H1 (cell line): Measurements from ENCODE around the gene ADGRG1. TPM values are rescaled to one million over a fixed set of nuclear protein-coding genes. Genes with fewer than 3 reads are reported as not detected.

Experiments
- CTCF ChIA-PET: fragments of 300-600 bp; sonication (Branson Sonifier 250); formaldehyde crosslinking; loops from one replicate; lab custom pipeline; 2021; ENCODE audit not compliant: partially characterized antibody; lab: Charles Lee
- POLR2A ChIA-PET: fragments of 300-600 bp; sonication (Branson Sonifier 250); formaldehyde crosslinking; loops from one replicate; lab custom pipeline; 2021; ENCODE audit warnings: inconsistent platforms; ENCODE audit not compliant: partially characterized antibody; lab: Charles Lee
- DNase-seq, 2 experiments: peaks; one replicate each; pipeline versions ENCODE4 v3.0.0 to v3.0.0-alpha.2; 2010 to 2022; ENCODE audit warnings: low spot score in 2 of 2, low read depth in 1 of 2, mixed read lengths in 1 of 2
- FAIRE-seq: peaks from 2 replicates; lab custom pipeline; 2011; peaks lifted over from hg19 to GRCh38; lab: Jason Lieb, UNC
- H2AFZ ChIP-seq: 2 replicates; pipeline ENCODE4 v1.8.1; 2012; ENCODE audit warnings: low read length, inconsistent platforms
- H2AK5ac ChIP-seq: 2 replicates; pipeline ENCODE4 v1.6.1; 2013; ENCODE audit warnings: low read depth, low read length
- H2BK120ac ChIP-seq: replicated peaks from 2 replicates; pipeline ENCODE3; 2013; ENCODE audit warnings: low read depth, low read length, inconsistent platforms
- H2BK12ac ChIP-seq: 2 replicates; pipeline ENCODE4 v1.6.1; 2013; ENCODE audit warnings: low read depth, low read length
- H2BK15ac ChIP-seq: 2 replicates; pipeline ENCODE4 v1.6.1; 2013; ENCODE audit warnings: low read length
- H2BK20ac ChIP-seq: 2 replicates; pipeline ENCODE4 v1.6.1; 2013; ENCODE audit warnings: low read length
- H2BK5ac ChIP-seq: 2 replicates; pipeline ENCODE4 v1.6.1; 2013; ENCODE audit warnings: low read depth, low read length
- H3K14ac ChIP-seq: 2 replicates; pipeline ENCODE4 v1.6.1; 2013; ENCODE audit warnings: inconsistent platforms; ENCODE audit not compliant: insufficient read length
- H3K18ac ChIP-seq: 2 replicates; pipeline ENCODE4 v1.6.1; 2013; ENCODE audit warnings: low read length; ENCODE audit errors: extremely low read depth
- H3K23ac ChIP-seq: 2 replicates; pipeline ENCODE4 v1.6.1; 2013; ENCODE audit warnings: inconsistent platforms; ENCODE audit not compliant: insufficient read length
- H3K23me2 ChIP-seq: 2 replicates; pipeline ENCODE4 v1.6.1; 2013; ENCODE audit warnings: low read depth, low read length
- H3K27ac ChIP-seq: 2 replicates; pipeline ENCODE4 v1.6.1; 2011; ENCODE audit warnings: low read depth, low read length, inconsistent platforms
- H3K27me3 ChIP-seq, 4 experiments: replicated peaks in 1 of 4; 1 replicate in 1 of 4; 2 replicates in 3 of 4; pipeline versions ENCODE4 v1.6.1 to v1.8.1; 2011 to 2013; ENCODE audit warnings: low read length in 3 of 4, mild to moderate bottlenecking in 3 of 4, inconsistent platforms in 2 of 4, mixed read lengths in 2 of 4, moderate library complexity in 1 of 4; ENCODE audit not compliant: control insufficient read depth in 3 of 4, insufficient read depth in 3 of 4; ENCODE audit errors: extremely low read depth in 1 of 4
- H3K36me3 ChIP-seq, 4 experiments: 2 replicates each; pipeline versions ENCODE4 v1.6.1 to v1.8.1; 2011 to 2013; ENCODE audit warnings: mild to moderate bottlenecking in 4 of 4, low read length in 3 of 4, moderate library complexity in 2 of 4, control low read depth in 1 of 4, inconsistent platforms in 1 of 4; ENCODE audit not compliant: insufficient read depth in 4 of 4, control insufficient read depth in 2 of 4
- H3K4ac ChIP-seq: replicated peaks from 2 replicates; pipeline ENCODE3; 2013; ENCODE audit warnings: low read length, low read depth, mixed read lengths, inconsistent platforms; ENCODE audit not compliant: insufficient read length
- H3K4me1 ChIP-seq, 4 experiments: replicated peaks in 1 of 4; 1 replicate in 1 of 4; 2 replicates in 3 of 4; pipeline versions ENCODE4 v1.6.1 to v1.8.1; 2011 to 2013; ENCODE audit warnings: low read length in 3 of 4, inconsistent platforms in 2 of 4, mixed read lengths in 1 of 4; ENCODE audit not compliant: insufficient read depth in 4 of 4, control insufficient read depth in 3 of 4
- H3K4me2 ChIP-seq, 2 experiments: 2 replicates each; pipeline versions ENCODE4 v1.6.1 to v1.8.1; 2011 to 2013; ENCODE audit warnings: low read depth in 2 of 2, low read length in 2 of 2, control low read depth in 1 of 2, inconsistent platforms in 1 of 2, mild to moderate bottlenecking in 1 of 2; ENCODE audit not compliant: insufficient read depth in 1 of 2
- H3K4me3 ChIP-seq, 4 experiments: fragments of 200-600, 300-600 bp in 1 of 4; sonication (generic), shearing (Covaris generic), sonication (Bioruptor Twin) in 1 of 4; 2 replicates each; pipeline versions ENCODE4 v1.5.1 to v1.8.1; 2011 to 2016; ENCODE audit warnings: low read length in 4 of 4, low read depth in 3 of 4, control low read depth in 2 of 4, inconsistent platforms in 2 of 4, mild to moderate bottlenecking in 2 of 4, mixed read lengths in 1 of 4, moderate library complexity in 1 of 4; ENCODE audit not compliant: insufficient read depth in 2 of 4; ENCODE audit errors: extremely low read depth in 1 of 4
- H3K56ac ChIP-seq: replicated peaks from 2 replicates; pipeline ENCODE3; 2013; ENCODE audit warnings: low read depth, mild to moderate bottlenecking, mixed read lengths, low read length, inconsistent platforms; ENCODE audit not compliant: insufficient read length
- H3K79me1 ChIP-seq: 2 replicates; pipeline ENCODE4 v1.6.1; 2013; ENCODE audit warnings: low read depth, low read length, control low read depth
- H3K79me2 ChIP-seq, 2 experiments: 2 replicates each; pipeline versions ENCODE4 v1.6.1 to v1.8.1; 2012 to 2013; ENCODE audit warnings: low read length in 2 of 2, mild to moderate bottlenecking in 2 of 2, inconsistent platforms in 1 of 2; ENCODE audit not compliant: insufficient read depth in 2 of 2, control insufficient read depth in 1 of 2
- H3K9ac ChIP-seq, 4 experiments: replicated peaks in 1 of 4; 1 replicate in 1 of 4; 2 replicates in 3 of 4; pipeline versions ENCODE4 v1.6.1 to v1.8.1; 2011 to 2013; ENCODE audit warnings: low read depth in 3 of 4, low read length in 3 of 4, control low read depth in 2 of 4, mild to moderate bottlenecking in 2 of 4, moderate library complexity in 2 of 4, inconsistent platforms in 1 of 4; ENCODE audit errors: extremely low read depth in 1 of 4
- H3K9me3 ChIP-seq, 2 experiments: 2 replicates each; pipeline versions ENCODE4 v1.6.1 to v1.8.1; 2012 to 2013; ENCODE audit warnings: mild to moderate bottlenecking in 2 of 2, moderate library complexity in 2 of 2, control low read depth in 1 of 2, inconsistent platforms in 1 of 2, low read depth in 1 of 2, low read length in 1 of 2, mixed read lengths in 1 of 2; ENCODE audit not compliant: insufficient read depth in 2 of 2
- H4K20me1 ChIP-seq, 2 experiments: replicated peaks in 1 of 2; 2 replicates each; pipeline versions ENCODE3 to v1.8.1; 2011 to 2013; ENCODE audit warnings: inconsistent platforms in 2 of 2, low read length in 2 of 2, mild to moderate bottlenecking in 1 of 2; ENCODE audit not compliant: insufficient read depth in 2 of 2, control insufficient read depth in 1 of 2
- H4K5ac ChIP-seq: 2 replicates; pipeline ENCODE4 v1.6.1; 2013; ENCODE audit warnings: low read length, low read depth, mixed read lengths, inconsistent platforms; ENCODE audit not compliant: insufficient read length
- H4K8ac ChIP-seq: 2 replicates; pipeline ENCODE4 v1.8.0; 2013; ENCODE audit warnings: mild to moderate bottlenecking, moderate library complexity, low read length, inconsistent platforms; ENCODE audit not compliant: insufficient read depth; ENCODE audit errors: extremely low read depth
- H4K91ac ChIP-seq: replicated peaks from 2 replicates; pipeline ENCODE3; 2013; ENCODE audit warnings: low read length, mixed read lengths, inconsistent platforms; ENCODE audit not compliant: insufficient read length
- BACH1 ChIP-seq: IDR thresholded peaks from 2 replicates; pipeline ENCODE4 v1.6.1; 2012; ENCODE audit warnings: low read length, improper control_type of control experiment
- CBX5 ChIP-seq: fragments of 300-800, 300-1000 bp; sonication (generic); IDR thresholded peaks from 2 replicates; pipeline ENCODE4 v1.7.1; 2016; ENCODE audit warnings: antibody characterized with exemption, low read length, low read depth
- CBX8 ChIP-seq: fragments of 300-800, 300-1000 bp; sonication (generic); IDR thresholded peaks from 2 replicates; pipeline ENCODE4 v1.7.1; 2016; ENCODE audit warnings: low read depth, low read length, borderline replicate concordance
- EZH2 ChIP-seq: fragments of 200-600 bp; sonication (generic); IDR thresholded peaks from 2 replicates; pipeline ENCODE4 v1.7.1; 2012; ENCODE audit warnings: low read depth, mild to moderate bottlenecking, moderate library complexity, low read length, inconsistent platforms; ENCODE audit not compliant: severe bottlenecking
- KDM4A ChIP-seq: IDR thresholded peaks from one replicate; pipeline ENCODE4 v1.7.1; 2012; ENCODE audit warnings: low read depth, mild to moderate bottlenecking, moderate library complexity, low read length, inconsistent platforms; ENCODE audit not compliant: severe bottlenecking
- NANOG ChIP-seq: IDR thresholded peaks from 2 replicates; pipeline ENCODE4 v1.6.1; 2011; ENCODE audit warnings: low read length, low read depth, mild to moderate bottlenecking, inconsistent platforms; ENCODE audit not compliant: insufficient read depth, poor library complexity, severe bottlenecking
- RXRA ChIP-seq: IDR thresholded peaks from 2 replicates; pipeline ENCODE4 v1.6.1; 2011; ENCODE audit warnings: low read depth, mild to moderate bottlenecking, low read length, moderate library complexity; ENCODE audit not compliant: insufficient read depth
- TAF1 ChIP-seq: IDR thresholded peaks from 2 replicates; pipeline ENCODE4 v1.6.1; 2011; ENCODE audit warnings: mild to moderate bottlenecking, low read depth, low read length
- TEAD4 ChIP-seq: IDR thresholded peaks from 2 replicates; pipeline ENCODE4 v1.6.1; 2012; ENCODE audit warnings: low read depth, low read length, inconsistent platforms, mixed read lengths
- WGBS, 2 experiments: shearing (Covaris generic) in 1 of 2; methylation state at CpG; one replicate each; pipeline versions ENCODE4 v1.1.6 to v1.1.7; 2013 to 2015; ENCODE audit warnings: low lambda C conversion rate in 2 of 2, mixed read lengths in 2 of 2, inconsistent platforms in 1 of 2, low coverage in 1 of 2, missing lambda C conversion rate in 1 of 2; ENCODE audit not compliant: insufficient replicate concordance in 2 of 2, insufficient coverage in 1 of 2, insufficient read length in 1 of 2; ENCODE audit errors: extremely low coverage in 1 of 2, missing lambda C conversion rate in 1 of 2; 5-methylcytosine and 5-hydroxymethylcytosine counted together
- polyA plus RNA-seq, 7 experiments: library from polyadenylated mRNA; depleted of rRNA in 3 of 7; stranded (reverse) in 5 of 7; unstranded in 2 of 7; fragments of >200 nt in 5 of 7; fragments of 200-250 nt in 2 of 7; gene quantifications; 1 replicate in 5 of 7; 2 replicates in 1 of 7; 4 replicates in 1 of 7; pipeline versions ENCODE4 v1.2.1 to v1.2.3, GENCODE V29; 2011 to 2013; ENCODE audit warnings: missing spikeins in 2 of 7, mixed read lengths in 2 of 7
- total RNA-seq: library from RNA; stranded (reverse); fragmentation: NEBNext Ultra II Directional; extraction: Animal tissue kit (Norgen Biotek cat#: 25700); gene quantifications from 2 replicates; pipeline ENCODE4 v1.2.1, GENCODE V29; 2021
- TF ChIP-seq, protein P1 (sequence below): IDR thresholded peaks from 2 replicates; pipeline ENCODE4 v1.6.1; 2011; ENCODE audit warnings: low read depth, mild to moderate bottlenecking, low read length; ENCODE audit not compliant: insufficient read depth
- TF ChIP-seq, protein P2 (sequence below): IDR thresholded peaks from 2 replicates; pipeline ENCODE4 v1.6.1; 2012; ENCODE audit warnings: low read length, inconsistent platforms

The ADGRG1 gene
- total and polyA plus RNA-seq, 2 of the 8 experiments (the other 6 are each of a cell fraction or from before 2014, with no cell fraction given) = 1.3 to 2.6 TPM

- H3K9ac ChIP-seq = no peak overlapping the region
- peaks cover 0 to 3% (median 0%) of the 10 kb centered on the region in 4 experiments; a peak in 3 of 7 replicates for H3K4me1 ChIP-seq
- peaks cover 0 to 5% of the 10 kb centered on the region in 2 experiments for H4K20me1 ChIP-seq
- FAIRE-seq (no peak), DNase-seq (no peak)
- H4K5ac ChIP-seq = no peak overlapping the region
- H4K8ac ChIP-seq = no peak overlapping the region
- H2BK5ac ChIP-seq = no peak overlapping the region
- H3K18ac ChIP-seq = no peak overlapping the region; the same call in 1 of the 2 replicates
- H2BK120ac ChIP-seq = no peak overlapping the region
- H3K14ac ChIP-seq = no peak overlapping the region
- no peaks in the 10 kb centered on the region; the same call in 1 of the 2 replicates for H3K23me2 ChIP-seq
- H3K4me3 ChIP-seq = no peak overlapping the region
- no peaks in the 10 kb centered on the region for H3K36me3 ChIP-seq
- no peak overlapping the region for H3K4ac ChIP-seq
- H2AK5ac ChIP-seq = no peak overlapping the region
- H2BK15ac ChIP-seq = no peak overlapping the region
- H3K27me3 ChIP-seq = 0 out of 7 replicates have a peak, but pooled peaks cover 0 to 3% (median 0%) of the 10 kb centered on the region in 4 experiments
- POLR2A ChIA-PET = interaction anchor here (0.6 to 1.7 kb wide), 4 partner anchors 22 to 112 kb away, joined by 3 to 4 read pairs (median 3); partner anchors contain the start of gene KATNB1
- H4K91ac ChIP-seq = no peak overlapping the region
- no peak overlapping the region for H3K4me2 ChIP-seq
- CTCF ChIA-PET = interaction anchor here (0.6 to 6.6 kb wide), 47 partner anchors 8 to 1742 kb away, joined by 3 to 122 read pairs (median 6); partner anchors contain the start of genes ADGRG1, ADGRG3, DRC7 and KATNB1
- no peaks in the 10 kb centered on the region for H3K79me2 ChIP-seq
- no peak overlapping the region for H2BK12ac ChIP-seq
- 91% methylated on average over 6 of the region's 6 CpGs; no CpG with 5 or more reads in 1 of the 2 experiments for WGBS, 2 experiments
- no peak overlapping the region for H3K23ac ChIP-seq
- no peaks in the 10 kb centered on the region for H3K79me1 ChIP-seq
- no peak overlapping the region for H3K56ac ChIP-seq
- no peak overlapping the region for H2AFZ ChIP-seq
- no peak overlapping the region for H2BK20ac ChIP-seq
- no peak overlapping the region for H3K27ac ChIP-seq
- H3K9me3 ChIP-seq = no peaks in the 10 kb centered on the region; a peak in 2 of 4 replicates
- TF ChIP-seq CBX8 (no peak), NANOG (no peak), EZH2 (no peak), TAF1 (no peak), RXRA (no peak), CBX5 (no peak), BACH1 (no peak), KDM4A (no peak), TEAD4 (no peak)
- TF ChIP-seq, protein P1, sequence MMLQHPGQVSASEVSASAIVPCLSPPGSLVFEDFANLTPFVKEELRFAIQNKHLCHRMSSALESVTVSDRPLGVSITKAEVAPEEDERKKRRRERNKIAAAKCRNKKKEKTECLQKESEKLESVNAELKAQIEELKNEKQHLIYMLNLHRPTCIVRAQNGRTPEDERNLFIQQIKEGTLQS = no peak
- TF ChIP-seq, protein P2, sequence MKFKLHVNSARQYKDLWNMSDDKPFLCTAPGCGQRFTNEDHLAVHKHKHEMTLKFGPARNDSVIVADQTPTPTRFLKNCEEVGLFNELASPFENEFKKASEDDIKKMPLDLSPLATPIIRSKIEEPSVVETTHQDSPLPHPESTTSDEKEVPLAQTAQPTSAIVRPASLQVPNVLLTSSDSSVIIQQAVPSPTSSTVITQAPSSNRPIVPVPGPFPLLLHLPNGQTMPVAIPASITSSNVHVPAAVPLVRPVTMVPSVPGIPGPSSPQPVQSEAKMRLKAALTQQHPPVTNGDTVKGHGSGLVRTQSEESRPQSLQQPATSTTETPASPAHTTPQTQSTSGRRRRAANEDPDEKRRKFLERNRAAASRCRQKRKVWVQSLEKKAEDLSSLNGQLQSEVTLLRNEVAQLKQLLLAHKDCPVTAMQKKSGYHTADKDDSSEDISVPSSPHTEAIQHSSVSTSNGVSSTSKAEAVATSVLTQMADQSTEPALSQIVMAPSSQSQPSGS = no peak
Measured at GRCh38 chr16:57649443-57649751, 21.0 kb downstream of the ADGRG1 start.
